GM12878 (cell line): ENCODE results near the gene ATXN1. TPM values are rescaled to one million over a fixed set of nuclear protein-coding genes. Genes with fewer than 3 reads are reported as not detected.

Experiments
- ATAC-seq: fragments of 200-7000 bp; cut with Tn5 transposase; 3 replicates; pipeline ENCODE4 v1.9.1; 2020; ENCODE audit warnings: mild to moderate bottlenecking, moderate library complexity
- BruUV-seq: library from RNA; stranded (reverse); fragments of 400-500 nt; replicated peaks from 2 replicates; lab custom pipeline; 2021; lab: Mats Ljungman, UMichigan
- CTCF ChIA-PET: fragments of 300-600 bp; sonication (Branson Sonifier 250); formaldehyde crosslinking; extraction: SDS; loops from one replicate; lab custom pipeline; 2021; ENCODE audit warnings: inconsistent platforms; lab: Yijun Ruan, JAX
- POLR2A ChIA-PET: fragments of 350-600 bp; formaldehyde crosslinking; extraction: SDS; loops from one replicate; lab custom pipeline; 2021; ENCODE audit warnings: inconsistent platforms; lab: Charles Lee
- RAD21 ChIA-PET: fragments of 300-600 bp; sonication (Branson Sonifier 250); formaldehyde crosslinking; loops from one replicate; lab custom pipeline; 2023; ENCODE audit warnings: antibody characterized with exemption; ENCODE audit not compliant: unreplicated experiment; lab: Charles Lee
- SMC1A ChIA-PET: fragments of 300-600 bp; sonication (Branson Sonifier 250); formaldehyde crosslinking; loops from one replicate; lab custom pipeline; 2023; ENCODE audit not compliant: unreplicated experiment, uncharacterized antibody; lab: Charles Lee
- DNase-seq: peaks from one replicate; pipeline ENCODE4 v3.0.0-alpha.2; 2011; ENCODE audit warnings: low read depth, low spot score
- FAIRE-seq: peaks from 3 replicates; lab custom pipeline; 2011; peaks lifted over from hg19 to GRCh38; lab: Jason Lieb, UNC
- H2AFZ ChIP-seq: 2 replicates; pipeline ENCODE4 v1.6.0; 2011; ENCODE audit warnings: low read depth, low read length, control low read depth; ENCODE audit not compliant: control insufficient read depth
- H3K27ac ChIP-seq: 2 replicates; pipeline ENCODE4 v1.5.1; 2011; ENCODE audit warnings: control low read depth; ENCODE audit not compliant: control insufficient read depth, insufficient read depth
- H3K27me3 ChIP-seq, 2 experiments: replicated peaks in 1 of 2; 2 replicates each; pipeline versions ENCODE4 v1.6.0 to v1.6.1; 2011; ENCODE audit warnings: low read length in 1 of 2; ENCODE audit not compliant: control insufficient read depth in 2 of 2, insufficient read depth in 2 of 2
- H3K36me3 ChIP-seq, 2 experiments: 2 replicates each; pipeline ENCODE4 v1.5.1; 2011; ENCODE audit warnings: low read length in 1 of 2; ENCODE audit not compliant: control insufficient read depth in 2 of 2, insufficient read depth in 2 of 2
- H3K4me1 ChIP-seq: 2 replicates; pipeline ENCODE4 v1.6.1; 2011; ENCODE audit warnings: mild to moderate bottlenecking, low read length, moderate library complexity, mixed read lengths; ENCODE audit not compliant: control insufficient read depth, insufficient read depth
- H3K4me2 ChIP-seq: 2 replicates; pipeline ENCODE4 v1.6.0; 2011; ENCODE audit warnings: control low read depth; ENCODE audit not compliant: control insufficient read depth, insufficient read depth
- H3K4me3 ChIP-seq: fragments of 200-600 bp; sonication (generic); 2 replicates; pipeline ENCODE4 v1.5.1; 2016
- H3K79me2 ChIP-seq: 2 replicates; pipeline ENCODE4 v1.6.0; 2011; ENCODE audit warnings: low read length; ENCODE audit not compliant: control insufficient read depth, insufficient read depth
- H3K9ac ChIP-seq: 2 replicates; pipeline ENCODE4 v1.8.0; 2011; ENCODE audit warnings: low read length, control low read depth, mixed read lengths; ENCODE audit not compliant: control insufficient read depth, insufficient read depth
- H3K9me3 ChIP-seq: replicated peaks from 3 replicates; pipeline ENCODE4 v1.5.1; 2011; ENCODE audit warnings: mild to moderate bottlenecking, low read length; ENCODE audit not compliant: control insufficient read depth, insufficient read depth
- H4K20me1 ChIP-seq: 2 replicates; pipeline ENCODE4 v1.6.0; 2011; ENCODE audit not compliant: control insufficient read depth, insufficient read depth
- BRCA1 ChIP-seq: IDR thresholded peaks from 2 replicates; pipeline ENCODE4 v1.6.1; 2011; ENCODE audit warnings: low read depth, low read length, improper control_type of control experiment
- CBX3 ChIP-seq: fragments of 200-600 bp; sonication (generic); IDR thresholded peaks from 2 replicates; pipeline ENCODE4 v1.6.1; 2016; ENCODE audit warnings: low read depth, borderline replicate concordance
- CREB1 ChIP-seq: IDR thresholded peaks from 2 replicates; pipeline ENCODE4 v1.6.1; 2012; ENCODE audit warnings: low read depth, mild to moderate bottlenecking, inconsistent platforms
- IKZF1 ChIP-seq: fragments of 450-650 bp; conservative IDR thresholded peaks from 2 replicates; pipeline ENCODE4 v1.6.1; 2017; ENCODE audit warnings: antibody characterized with exemption, mild to moderate bottlenecking
- MTA2 ChIP-seq: fragments of 450-650 bp; IDR thresholded peaks from 2 replicates; pipeline ENCODE4 v1.6.1; 2016; ENCODE audit warnings: low read depth, mild to moderate bottlenecking, moderate library complexity
- MTA3 ChIP-seq: IDR thresholded peaks from 2 replicates; pipeline ENCODE4 v1.6.1; 2012; ENCODE audit warnings: low read length, inconsistent platforms, borderline replicate concordance
- MYB ChIP-seq: fragments of 150-350 bp; IDR thresholded peaks from 2 replicates; pipeline ENCODE4 v1.6.1; 2014; ENCODE audit warnings: mild to moderate bottlenecking, low read depth, low read length, borderline replicate concordance
- RFX5 ChIP-seq: IDR thresholded peaks from 2 replicates; pipeline ENCODE4 v1.6.1; 2011; ENCODE audit warnings: low read depth, low read length, improper control_type of control experiment
- TCF3 ChIP-seq: IDR thresholded peaks from 2 replicates; pipeline ENCODE4 v1.6.1; 2012; ENCODE audit warnings: low read depth, mild to moderate bottlenecking, low read length, borderline replicate concordance; ENCODE audit not compliant: insufficient read depth
- ZNF217 ChIP-seq: fragments of 450-650 bp; IDR thresholded peaks from 2 replicates; pipeline ENCODE4 v1.6.1; 2017; ENCODE audit warnings: antibody characterized with exemption, mild to moderate bottlenecking
- WGBS: methylation state at CpG from one replicate; pipeline ENCODE4 v1.1.6; 2016; ENCODE audit warnings: low lambda C conversion rate; ENCODE audit not compliant: insufficient replicate concordance, insufficient coverage; ENCODE audit errors: missing lambda C conversion rate; 5-methylcytosine and 5-hydroxymethylcytosine counted together
- in situ Hi-C: fragments of 300-500 bp; cut with MboI; formaldehyde crosslinking; loops from 9 replicates; pipeline ENCODE4 v1.14.3; 2018; ENCODE audit warnings: mixed read lengths
- intact Hi-C: fragments of 100-400 bp; cut with micrococcal nuclease; formaldehyde crosslinking; loops from one replicate; pipeline ENCODE4 v1.14.2; 2022; ENCODE audit not compliant: unreplicated experiment
- polyA plus RNA-seq, 11 experiments: library from polyadenylated mRNA; depleted of rRNA in 4 of 11; unstranded in 6 of 11; stranded (reverse) in 5 of 11; fragments of >200 nt; fragmentation: Nextera tagmentation in 4 of 11; fragmentation: Illumina TruSeq in 1 of 11; extraction: Ambion mirVana in 4 of 11; extraction: Trizol in 1 of 11; gene quantifications; 1 replicate in 1 of 11; 2 replicates in 10 of 11; pipeline versions ENCODE4 v1.2.1 to v1.2.3, GENCODE V29; 2011 to 2016; ENCODE audit warnings: inconsistent platforms in 2 of 11, missing spikeins in 2 of 11, low read depth in 1 of 11
- total RNA-seq, 4 experiments: library from RNA; depleted of rRNA in 3 of 4; stranded (reverse); fragments of >200 nt in 3 of 4; fragmentation: Illumina TruSeq in 1 of 4; extraction: Trizol in 1 of 4; gene quantifications; 2 replicates each; pipeline versions ENCODE4 v1.2.1 to v1.2.3, GENCODE V29; 2013 to 2021
- TF ChIP-seq, protein P1 (sequence below): IDR thresholded peaks from 2 replicates; pipeline ENCODE4 v1.6.1; 2012; ENCODE audit warnings: low read depth, low read length, improper control_type of control experiment
- TF ChIP-seq, protein P2 (sequence below): fragments of 450-650 bp; IDR thresholded peaks from 2 replicates; pipeline ENCODE4 v1.6.1; 2017; ENCODE audit warnings: mild to moderate bottlenecking, moderate library complexity

The ATXN1 gene
- total and polyA plus RNA-seq, 10 of the 15 experiments (the other 5 are each of a cell fraction or from before 2014, with no cell fraction given): 12.2 to 51.2 (median 20.5) TPM

DNA sequence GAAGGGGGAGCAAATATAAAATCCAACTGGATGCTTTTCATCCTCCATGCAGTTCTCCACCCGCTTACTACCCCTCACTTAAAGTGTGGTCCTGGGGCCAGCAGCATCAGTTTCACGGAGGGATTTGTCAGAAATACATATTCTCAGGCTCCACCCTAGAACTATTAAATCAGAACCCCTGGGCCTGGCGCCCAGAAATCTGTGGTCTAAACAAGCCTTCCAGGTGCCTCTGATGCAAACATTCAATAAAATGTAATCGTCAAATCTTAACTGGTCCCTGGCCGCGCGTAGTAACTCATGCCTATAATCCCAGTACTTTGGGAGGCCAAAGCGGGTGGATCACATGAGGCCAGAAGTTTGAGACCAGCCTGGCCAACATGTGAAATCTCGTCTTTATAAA lies 47.7 kb downstream of the ATXN1 start:
- no peak overlapping the region for H3K4me3 ChIP-seq
- H4K20me1 ChIP-seq: peaks cover 3% of the 10 kb centered on the region; the same call in 1 of the 2 replicates
- ChIA-PET CTCF (interaction anchor here (1.0 to 5.1 kb wide), 12 partner anchors 13 to 381 kb away, joined by 3 to 28 read pairs (median 6); partner anchors contain the start of gene ATXN1), RAD21 (interaction anchor here (0.7 to 3.4 kb wide), 13 partner anchors 14 to 293 kb away, joined by 3 to 17 read pairs (median 6); no protein-coding TSS in a partner anchor), POLR2A (interaction anchor here (0.7 to 1.3 kb wide), 4 partner anchors 14 to 279 kb away, joined by 3 to 5 read pairs (median 4); no protein-coding TSS in a partner anchor), SMC1A (interaction anchor here (0.7 to 4.2 kb wide), 17 partner anchors 8 to 381 kb away, joined by 3 to 28 read pairs (median 4); no protein-coding TSS in a partner anchor)
- H2AFZ ChIP-seq: no peak overlapping the region
- no TSS peak for BruUV-seq
- FAIRE-seq (no peak), DNase-seq (no peak), ATAC-seq (no peak)
- TF ChIP-seq CREB1 (no peak), MTA2 (no peak), MTA3 (no peak), ZNF217 (no peak), TCF3 (no peak), BRCA1 (no peak), IKZF1 (no peak), CBX3 (no peak), RFX5 (no peak), MYB (no peak)
- TF ChIP-seq, protein P1, sequence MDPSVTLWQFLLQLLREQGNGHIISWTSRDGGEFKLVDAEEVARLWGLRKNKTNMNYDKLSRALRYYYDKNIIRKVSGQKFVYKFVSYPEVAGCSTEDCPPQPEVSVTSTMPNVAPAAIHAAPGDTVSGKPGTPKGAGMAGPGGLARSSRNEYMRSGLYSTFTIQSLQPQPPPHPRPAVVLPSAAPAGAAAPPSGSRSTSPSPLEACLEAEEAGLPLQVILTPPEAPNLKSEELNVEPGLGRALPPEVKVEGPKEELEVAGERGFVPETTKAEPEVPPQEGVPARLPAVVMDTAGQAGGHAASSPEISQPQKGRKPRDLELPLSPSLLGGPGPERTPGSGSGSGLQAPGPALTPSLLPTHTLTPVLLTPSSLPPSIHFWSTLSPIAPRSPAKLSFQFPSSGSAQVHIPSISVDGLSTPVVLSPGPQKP: no peak
- TF ChIP-seq, protein P2, sequence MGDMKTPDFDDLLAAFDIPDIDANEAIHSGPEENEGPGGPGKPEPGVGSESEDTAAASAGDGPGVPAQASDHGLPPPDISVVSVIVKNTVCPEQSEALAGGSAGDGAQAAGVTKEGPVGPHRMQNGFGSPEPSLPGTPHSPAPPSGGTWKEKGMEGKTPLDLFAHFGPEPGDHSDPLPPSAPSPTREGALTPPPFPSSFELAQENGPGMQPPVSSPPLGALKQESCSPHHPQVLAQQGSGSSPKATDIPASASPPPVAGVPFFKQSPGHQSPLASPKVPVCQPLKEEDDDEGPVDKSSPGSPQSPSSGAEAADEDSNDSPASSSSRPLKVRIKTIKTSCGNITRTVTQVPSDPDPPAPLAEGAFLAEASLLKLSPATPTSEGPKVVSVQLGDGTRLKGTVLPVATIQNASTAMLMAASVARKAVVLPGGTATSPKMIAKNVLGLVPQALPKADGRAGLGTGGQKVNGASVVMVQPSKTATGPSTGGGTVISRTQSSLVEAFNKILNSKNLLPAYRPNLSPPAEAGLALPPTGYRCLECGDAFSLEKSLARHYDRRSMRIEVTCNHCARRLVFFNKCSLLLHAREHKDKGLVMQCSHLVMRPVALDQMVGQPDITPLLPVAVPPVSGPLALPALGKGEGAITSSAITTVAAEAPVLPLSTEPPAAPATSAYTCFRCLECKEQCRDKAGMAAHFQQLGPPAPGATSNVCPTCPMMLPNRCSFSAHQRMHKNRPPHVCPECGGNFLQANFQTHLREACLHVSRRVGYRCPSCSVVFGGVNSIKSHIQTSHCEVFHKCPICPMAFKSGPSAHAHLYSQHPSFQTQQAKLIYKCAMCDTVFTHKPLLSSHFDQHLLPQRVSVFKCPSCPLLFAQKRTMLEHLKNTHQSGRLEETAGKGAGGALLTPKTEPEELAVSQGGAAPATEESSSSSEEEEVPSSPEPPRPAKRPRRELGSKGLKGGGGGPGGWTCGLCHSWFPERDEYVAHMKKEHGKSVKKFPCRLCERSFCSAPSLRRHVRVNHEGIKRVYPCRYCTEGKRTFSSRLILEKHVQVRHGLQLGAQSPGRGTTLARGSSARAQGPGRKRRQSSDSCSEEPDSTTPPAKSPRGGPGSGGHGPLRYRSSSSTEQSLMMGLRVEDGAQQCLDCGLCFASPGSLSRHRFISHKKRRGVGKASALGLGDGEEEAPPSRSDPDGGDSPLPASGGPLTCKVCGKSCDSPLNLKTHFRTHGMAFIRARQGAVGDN: no peak
- WGBS: 75% methylated on average over 9 of the region's 9 CpGs
- no peak overlapping the region for H3K9ac ChIP-seq
- H3K4me1 ChIP-seq: peaks cover 18% of the 10 kb centered on the region
- H3K79me2 ChIP-seq: no peaks in the 10 kb centered on the region
- H3K36me3 ChIP-seq: no peaks in the 10 kb centered on the region
- no peak overlapping the region for H3K4me2 ChIP-seq
- intact Hi-C loops (loop anchor here (2.0 to 5.0 kb wide), 4 partner anchors 49 to 201 kb away; partner anchors contain the start of gene ATXN1), in situ Hi-C loops (no loop called here)
- no peaks in the 10 kb centered on the region for H3K27me3 ChIP-seq
- no peak overlapping the region for H3K27ac ChIP-seq
- H3K9me3 ChIP-seq: no peaks in the 10 kb centered on the region
